IPS DF 6.9 (cell line): Measurements from ENCODE around the gene SERTAD1.

Experiments
- DNase-seq: peaks from one replicate; pipeline ENCODE4 v3.0.0-alpha.2; 2013; ENCODE audit warnings: low read depth, low spot score
- H3K27ac ChIP-seq: one replicate; pipeline ENCODE4 v1.5.1; 2013; ENCODE audit warnings: low read length, control low read depth
- H3K27me3 ChIP-seq: 2 replicates; pipeline ENCODE4 v1.6.1; 2013; ENCODE audit warnings: mild to moderate bottlenecking, low read length; ENCODE audit not compliant: control insufficient read depth, insufficient read depth
- H3K36me3 ChIP-seq: 2 replicates; pipeline ENCODE4 v1.6.1; 2013; ENCODE audit warnings: low read length; ENCODE audit not compliant: control insufficient read depth, insufficient read depth
- H3K4me1 ChIP-seq: 2 replicates; pipeline ENCODE4 v1.6.1; 2013; ENCODE audit warnings: low read length; ENCODE audit not compliant: control insufficient read depth, insufficient read depth
- H3K4me3 ChIP-seq: 2 replicates; pipeline ENCODE4 v1.5.1; 2013; ENCODE audit warnings: mild to moderate bottlenecking, low read length
- H3K9me3 ChIP-seq: 2 replicates; pipeline ENCODE4 v1.6.1; 2013; ENCODE audit warnings: low read length, inconsistent platforms; ENCODE audit not compliant: control insufficient read depth, insufficient read depth
- WGBS: extraction: QIAGEN DNeasy Blood & Tissue Kit; methylation state at CpG from one replicate; pipeline ENCODE4 v1.1.7; 2013; ENCODE audit warnings: mixed read lengths, missing lambda C conversion rate; ENCODE audit not compliant: insufficient read length, insufficient coverage; 5-methylcytosine and 5-hydroxymethylcytosine counted together

The SERTAD1 gene

GRCh38 chr19:40421993-40422747 is 3.6 kb downstream of the SERTAD1 start:
- no CpG with 5 or more reads among the region's 16 CpGs for WGBS
- Histone ChIP-seq H3K4me3 (no peak overlapping the region), H3K27me3 (no peaks in the 10 kb centered on the region), H3K27ac (no peak overlapping the region), H3K4me1 (peaks cover 2% of the 10 kb centered on the region; the same call in 1 of the 2 replicates), H3K36me3 (no peaks in the 10 kb centered on the region), H3K9me3 (no peaks in the 10 kb centered on the region)
- DNase-seq, result no peak

- WGBS, result no CpG with 5 or more reads among the region's 56 CpGs
- Histone ChIP-seq H3K27ac (no peak overlapping the region), H3K4me3 (peak overlapping the region; percentile 67; the same call in 1 of the 2 replicates), H3K36me3 (no peaks in the 10 kb centered on the region), H3K9me3 (no peaks in the 10 kb centered on the region), H3K4me1 (peaks cover 3% of the 10 kb centered on the region; the same call in 1 of the 2 replicates), H3K27me3 (no peaks in the 10 kb centered on the region)
- no peak for DNase-seq
Observed at GRCh38 chr19:40420766-40421765, 4.7 kb downstream of the SERTAD1 start.

- no peaks in the 10 kb centered on the region for H3K36me3 ChIP-seq
- WGBS, result no CpG with 5 or more reads among the region's 14 CpGs
- no peak for DNase-seq
- H3K27me3 ChIP-seq, result no peaks in the 10 kb centered on the region
- no peaks in the 10 kb centered on the region for H3K9me3 ChIP-seq
- peaks cover 3% of the 10 kb centered on the region; the same call in 1 of the 2 replicates for H3K4me1 ChIP-seq
- no peak overlapping the region for H3K27ac ChIP-seq
- H3K4me3 ChIP-seq, result no peak overlapping the region
Observed at GRCh38 chr19:40420451-40420765, 5.4 kb downstream of the SERTAD1 start.

GRCh38 chr19:40419780-40420179 is 6.0 kb downstream of the SERTAD1 start:
- no peaks in the 10 kb centered on the region for H3K36me3 ChIP-seq
- no peaks in the 10 kb centered on the region for H3K27me3 ChIP-seq
- H3K27ac ChIP-seq, result no peak overlapping the region
- H3K4me1 ChIP-seq, result peaks cover 3% of the 10 kb centered on the region; the same call in 1 of the 2 replicates
- no peak overlapping the region for H3K4me3 ChIP-seq
- DNase-seq, result no peak
- WGBS, result no CpG with 5 or more reads among the region's 5 CpGs
- H3K9me3 ChIP-seq, result no peaks in the 10 kb centered on the region

GRCh38 chr19:40419066-40419612 is 6.7 kb downstream of the SERTAD1 start:
- no CpG with 5 or more reads among the region's 5 CpGs for WGBS
- Histone ChIP-seq H3K36me3 (no peaks in the 10 kb centered on the region), H3K27me3 (no peaks in the 10 kb centered on the region), H3K27ac (no peak overlapping the region), H3K4me3 (no peak overlapping the region), H3K9me3 (no peaks in the 10 kb centered on the region), H3K4me1 (peaks cover 3% of the 10 kb centered on the region; the same call in 1 of the 2 replicates)
- no peak for DNase-seq

GRCh38 chr19:40418040-40418439 is 7.8 kb downstream of the SERTAD1 start:
- H3K36me3 ChIP-seq, result no peaks in the 10 kb centered on the region
- H3K4me1 ChIP-seq, result peaks cover 3% of the 10 kb centered on the region; the same call in 1 of the 2 replicates
- no peaks in the 10 kb centered on the region for H3K27me3 ChIP-seq
- H3K27ac ChIP-seq, result no peak overlapping the region
- DNase-seq, result no peak
- H3K9me3 ChIP-seq, result no peaks in the 10 kb centered on the region
- no peak overlapping the region for H3K4me3 ChIP-seq
- no CpG with 5 or more reads among the region's 3 CpGs for WGBS

- Histone ChIP-seq H3K9me3 (no peaks in the 10 kb centered on the region), H3K27ac (no peak overlapping the region), H3K4me3 (no peak overlapping the region), H3K27me3 (no peaks in the 10 kb centered on the region), H3K4me1 (peaks cover 3% of the 10 kb centered on the region; the same call in 1 of the 2 replicates), H3K36me3 (no peaks in the 10 kb centered on the region)
- WGBS, result no CpG with 5 or more reads among the region's 4 CpGs
- no peak for DNase-seq
Observed at GRCh38 chr19:40417643-40417981, 8.2 kb downstream of the SERTAD1 start.

GRCh38 chr19:40416918-40417642 is 8.7 kb downstream of the SERTAD1 start:
- H3K27ac ChIP-seq, result no peak overlapping the region
- H3K27me3 ChIP-seq, result no peaks in the 10 kb centered on the region
- no CpG with 5 or more reads among the region's 16 CpGs for WGBS
- H3K4me1 ChIP-seq, result peaks cover 3% of the 10 kb centered on the region; the same call in 1 of the 2 replicates
- H3K36me3 ChIP-seq, result no peaks in the 10 kb centered on the region
- no peak for DNase-seq
- no peak overlapping the region for H3K4me3 ChIP-seq
- no peaks in the 10 kb centered on the region for H3K9me3 ChIP-seq

GRCh38 chr19:40415768-40416167 is 10.0 kb downstream of the SERTAD1 start:
- Histone ChIP-seq H3K36me3 (no peaks in the 10 kb centered on the region), H3K4me1 (peaks cover 3% of the 10 kb centered on the region; the same call in 1 of the 2 replicates), H3K27me3 (no peaks in the 10 kb centered on the region), H3K4me3 (no peak overlapping the region), H3K9me3 (no peaks in the 10 kb centered on the region), H3K27ac (no peak overlapping the region)
- no CpG with 5 or more reads among the region's 2 CpGs for WGBS
- DNase-seq, result no peak
